OCI-LY7 (cell line): ENCODE data around the gene SPTLC2.

Source experiments
- CTCF ChIP-seq: fragments of 200-600 bp; sonication (generic); conservative IDR thresholded peaks from 2 replicates; pipeline ENCODE4 v1.5.1; 2014; ENCODE audit warnings: mild to moderate bottlenecking, antibody characterized with exemption, low read length, moderate library complexity, mixed read lengths
- EZH2phosphoT487 ChIP-seq: fragments of 200-600 bp; sonication (generic); IDR thresholded peaks from 2 replicates; pipeline ENCODE4 v1.6.1; 2018; ENCODE audit warnings: low read depth, borderline replicate concordance, mild to moderate bottlenecking, mixed run types, antibody characterized with exemption, low read length, moderate library complexity, mixed read lengths

GRCh38 chr14:77584809-77585208, 31.6 kb downstream of the SPTLC2 start:
- TF ChIP-seq CTCF (no peak), EZH2phosphoT487 (no peak)
